HG03354 (cell line): ENCODE results near the gene EIF2S2.

Experiments used
- ATAC-seq: cut with Tn5 transposase; IDR thresholded peaks from one replicate; pipeline ENCODE4 v1.9.1; 2021; ENCODE audit warnings: mild to moderate bottlenecking; ENCODE audit not compliant: unreplicated experiment, poor library complexity, severe bottlenecking

EIF2S2 gene

DNA sequence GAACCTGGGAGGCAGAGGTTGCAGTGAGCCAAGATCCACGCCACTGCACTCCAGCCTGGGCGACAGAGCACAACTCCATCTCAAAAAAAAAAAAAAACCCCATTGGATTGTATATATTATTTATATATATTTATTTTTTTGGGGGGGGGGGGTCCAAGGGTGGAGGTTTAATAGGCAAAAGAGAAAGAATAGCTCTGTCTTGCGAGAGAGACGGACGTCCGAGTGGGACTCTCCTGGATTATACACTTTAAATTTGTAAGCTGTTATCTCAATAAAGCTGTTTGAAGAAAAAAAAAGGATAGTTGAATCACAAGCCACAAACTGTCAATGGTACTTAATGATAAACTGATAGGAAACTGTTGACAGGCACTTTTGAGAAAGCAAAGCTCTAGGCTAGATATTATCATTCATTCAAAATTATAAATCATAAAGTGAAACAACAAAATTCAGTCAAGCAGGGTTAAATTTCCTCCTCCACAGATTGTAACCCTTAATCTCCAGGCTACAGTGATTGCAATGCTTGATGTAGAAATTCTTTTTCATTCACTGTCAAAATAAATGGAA, 20.3 kb downstream of the EIF2S2 start:
- no peak for ATAC-seq

GRCh38 chr20:34090645-34091044, 21.4 kb downstream of the EIF2S2 start:
- ATAC-seq, result no peak

- ATAC-seq, result no peak
Observed at GRCh38 chr20:34089655-34090345, 22.2 kb downstream of the EIF2S2 start.

DNA sequence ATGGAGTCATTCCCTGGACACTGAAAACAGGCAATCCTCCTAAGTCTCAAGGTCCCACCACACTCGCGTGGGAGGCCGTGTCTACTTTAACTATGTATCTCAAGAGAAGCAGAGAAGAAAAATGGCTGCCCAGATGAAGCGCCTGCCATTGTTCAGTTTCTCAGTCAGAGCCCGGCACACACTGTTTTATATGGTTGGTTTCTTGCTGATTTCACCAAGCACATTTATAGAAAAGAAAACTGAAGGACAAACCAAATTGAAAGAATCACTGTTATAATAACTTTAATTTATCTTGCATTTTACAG, 22.9 kb downstream of the EIF2S2 start:
- ATAC-seq, result no peak

DNA sequence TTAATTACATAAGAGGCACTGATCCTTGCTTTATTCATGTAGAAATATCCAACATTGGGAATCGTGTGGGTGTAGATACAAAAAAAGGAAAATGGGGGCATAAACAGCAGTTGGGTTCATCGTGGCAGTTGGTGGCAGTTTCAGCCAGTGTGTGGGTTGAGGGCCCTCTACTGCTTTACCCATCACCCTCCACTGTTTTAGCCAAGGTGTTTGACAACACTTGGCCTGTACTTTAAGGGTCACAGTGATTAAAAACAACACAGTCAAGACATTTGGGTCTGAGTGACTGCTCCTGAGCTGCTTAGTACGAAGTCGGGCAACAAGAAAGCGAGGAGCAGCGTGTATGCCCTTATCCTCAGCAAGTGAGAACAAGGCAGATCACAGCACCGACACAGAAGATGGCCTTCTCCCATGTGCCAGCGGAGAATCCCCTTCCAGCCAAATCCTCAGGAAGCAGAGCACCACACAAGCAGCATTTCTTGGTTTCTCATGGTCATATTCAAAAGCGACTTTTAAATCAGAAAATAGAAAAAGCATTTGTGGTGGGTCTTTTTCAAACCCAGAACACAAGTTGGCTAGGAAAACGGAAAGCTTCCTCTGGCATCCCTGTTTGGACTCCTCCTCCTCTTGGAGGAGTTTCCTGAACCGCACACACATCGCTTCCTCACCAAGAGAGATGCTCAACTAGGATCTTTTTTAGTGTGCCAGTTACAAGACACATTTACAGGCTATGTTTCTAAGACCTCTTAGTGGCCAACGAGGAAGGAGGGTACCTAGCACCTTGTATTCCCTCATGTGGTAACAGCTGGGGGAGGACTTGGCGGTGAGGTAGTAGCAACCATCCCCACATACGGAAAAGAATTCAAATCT, 23.5 kb downstream of the EIF2S2 start:
- no peak for ATAC-seq

GRCh38 chr20:34085544-34086040, 26.5 kb downstream of the EIF2S2 start:
- no peak for ATAC-seq

GRCh38 chr20:34084227-34084923, 27.7 kb downstream of the EIF2S2 start:
- ATAC-seq, result no peak

GRCh38 chr20:34083781-34084180, 28.3 kb downstream of the EIF2S2 start:
- no peak for ATAC-seq

- ATAC-seq, result no peak
Observed at GRCh38 chr20:34083137-34083536, 28.9 kb downstream of the EIF2S2 start.

DNA sequence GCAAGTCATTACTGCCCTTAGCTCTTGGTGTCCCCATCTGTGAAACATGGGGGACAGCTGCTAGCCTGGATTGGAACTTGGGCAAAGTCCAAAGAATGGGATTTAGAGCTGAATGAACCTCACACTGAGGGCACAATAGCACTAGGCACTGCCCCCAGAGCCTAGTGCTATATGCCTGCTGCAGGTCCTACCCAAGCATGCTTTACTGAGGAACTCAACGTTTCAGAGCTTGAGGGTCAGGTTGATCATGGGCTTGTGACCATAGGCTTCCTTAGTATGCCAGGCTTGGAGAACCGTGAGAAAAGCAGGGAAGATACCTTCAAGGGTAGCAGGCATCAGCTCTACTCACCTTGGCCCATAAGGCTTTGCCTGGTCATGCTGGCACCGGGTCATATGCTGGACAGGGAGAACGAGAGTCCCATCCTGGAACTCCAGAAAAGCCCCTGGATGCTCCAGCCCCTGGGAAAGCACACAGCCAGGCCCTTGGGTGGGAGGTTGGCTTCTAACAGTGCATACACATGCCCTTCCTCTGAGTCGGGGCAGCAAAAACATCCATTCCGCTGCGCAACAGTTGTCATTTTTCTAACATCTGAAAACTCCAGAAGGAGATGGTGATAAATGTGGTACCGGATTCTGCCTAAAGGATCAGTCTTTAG, 29.7 kb downstream of the EIF2S2 start:
- ATAC-seq, result no peak

- no peak for ATAC-seq
Observed at GRCh38 chr20:34079818-34080217, 32.2 kb downstream of the EIF2S2 start.

GRCh38 chr20:34078540-34078939, 33.5 kb downstream of the EIF2S2 start:
- ATAC-seq, result no peak

DNA sequence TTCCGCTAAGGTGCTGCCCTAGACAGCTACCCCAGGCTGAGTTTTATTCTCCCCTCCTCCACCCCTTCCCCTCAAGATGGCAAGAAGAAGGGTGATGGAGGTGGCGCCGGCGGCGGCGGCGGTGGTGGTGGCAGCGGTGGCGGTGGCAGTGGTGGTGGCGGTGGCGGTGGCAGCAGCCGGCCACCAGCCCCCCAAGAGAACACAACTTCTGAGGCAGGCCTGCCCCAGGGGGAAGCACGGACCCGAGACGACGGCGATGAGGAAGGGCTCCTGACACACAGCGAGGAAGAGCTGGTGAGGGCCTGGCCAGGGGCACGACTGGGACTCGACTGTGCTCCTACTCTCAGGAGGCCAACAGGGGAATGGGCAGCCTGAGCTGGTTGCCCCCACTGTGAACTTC, 35.1 kb downstream of the EIF2S2 start:
- ATAC-seq, result no peak

DNA sequence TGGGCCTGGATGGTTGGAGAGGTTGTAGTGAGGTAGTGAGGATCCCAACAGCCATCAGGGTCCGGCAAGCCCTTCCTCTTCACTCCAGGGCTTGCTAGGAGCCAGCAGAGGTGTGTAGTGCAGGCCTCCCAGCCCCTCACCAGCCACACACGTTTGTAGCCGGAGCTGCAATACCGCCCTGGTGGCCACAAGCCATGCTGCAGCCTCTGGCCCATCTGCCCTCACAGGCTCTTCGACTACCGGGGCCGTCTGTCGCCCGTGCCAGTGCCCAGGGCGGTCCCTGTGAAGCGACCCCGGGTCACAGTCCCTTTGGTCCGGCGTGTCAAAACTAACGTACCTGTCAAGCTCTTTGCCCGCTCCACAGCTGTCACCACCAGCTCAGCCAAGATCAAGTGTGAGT, 36.4 kb downstream of the EIF2S2 start:
- no peak for ATAC-seq

- no peak for ATAC-seq
Observed at GRCh38 chr20:34074101-34074760, 37.8 kb downstream of the EIF2S2 start.

DNA sequence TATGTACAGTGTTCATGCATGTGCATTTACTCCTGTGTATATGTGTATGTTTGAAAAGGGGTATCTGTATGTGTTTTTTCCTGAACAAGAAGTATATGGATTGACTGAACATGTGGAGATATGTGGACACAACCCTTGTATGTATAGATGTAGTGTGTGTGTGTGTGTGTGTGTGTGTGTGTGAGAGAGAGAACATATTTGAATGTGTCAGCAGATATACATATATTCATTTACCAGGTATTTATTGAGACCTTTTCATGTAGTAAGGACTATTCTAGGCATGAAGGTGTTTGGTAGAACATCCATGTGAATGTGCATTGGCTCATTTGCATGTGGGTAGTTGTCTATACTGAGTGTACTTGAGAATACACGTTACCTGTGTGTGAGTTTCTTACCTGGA, 39.3 kb downstream of the EIF2S2 start:
- no peak for ATAC-seq

DNA sequence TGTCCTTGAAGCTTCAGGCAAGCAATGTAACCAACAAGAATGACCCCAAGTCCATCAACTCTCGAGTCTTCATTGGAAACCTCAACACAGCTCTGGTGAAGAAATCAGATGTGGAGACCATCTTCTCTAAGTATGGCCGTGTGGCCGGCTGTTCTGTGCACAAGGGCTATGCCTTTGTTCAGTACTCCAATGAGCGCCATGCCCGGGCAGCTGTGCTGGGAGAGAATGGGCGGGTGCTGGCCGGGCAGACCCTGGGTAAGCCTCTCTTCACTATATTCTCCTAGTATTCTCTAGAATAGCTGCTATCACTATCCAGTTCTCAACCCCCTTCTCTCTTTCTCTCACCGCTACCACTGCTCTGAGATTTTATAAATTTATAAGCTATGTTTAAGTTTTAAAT, 40.0 kb downstream of the EIF2S2 start:
- ATAC-seq, result no peak

DNA sequence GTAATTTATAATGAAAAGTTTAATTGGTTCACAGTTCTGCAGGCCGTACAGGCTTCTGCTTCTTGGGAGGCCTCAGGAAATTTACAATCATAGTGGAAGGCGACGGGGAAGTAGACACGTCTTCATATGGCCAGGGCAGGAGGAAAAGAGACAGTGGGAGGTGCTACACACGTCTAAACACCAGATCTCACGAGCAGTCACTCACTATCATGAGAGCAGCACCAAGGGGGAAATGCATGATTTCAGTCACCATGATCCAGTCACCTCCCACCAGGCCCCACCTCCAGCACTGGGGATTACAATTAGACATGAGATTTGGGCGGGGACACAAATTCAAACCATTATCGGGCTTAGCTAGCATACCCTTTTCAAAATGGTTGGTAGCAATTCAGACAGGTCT, 41.2 kb downstream of the EIF2S2 start:
- ATAC-seq, result no peak

GRCh38 chr20:34070079-34070439, 42.0 kb downstream of the EIF2S2 start:
- ATAC-seq, result no peak
